KMS-11 (cell line): Measurements from ENCODE around the gene CCNQ.

ENCODE experiments used
- H2AFZ ChIP-seq: fragments of 200-600 bp; sonication (generic); 2 replicates; pipeline ENCODE4 v1.6.1; 2016; ENCODE audit warnings: antibody characterized with exemption, mixed run types, low read depth
- H3K27ac ChIP-seq: fragments of 200-600 bp; sonication (generic); 2 replicates; pipeline ENCODE4 v1.6.1; 2016; ENCODE audit warnings: mild to moderate bottlenecking, mixed run types
- H3K27me3 ChIP-seq: fragments of 200-600 bp; sonication (generic); 2 replicates; pipeline ENCODE4 v1.6.1; 2017; ENCODE audit warnings: mild to moderate bottlenecking, low read depth, mixed run types, moderate library complexity; ENCODE audit not compliant: insufficient read depth
- H3K36me3 ChIP-seq: fragments of 200-600 bp; sonication (generic); 2 replicates; pipeline ENCODE4 v1.6.1; 2017; ENCODE audit warnings: mild to moderate bottlenecking, mixed run types; ENCODE audit not compliant: insufficient read depth
- H3K4me1 ChIP-seq: fragments of 200-600 bp; sonication (generic); 2 replicates; pipeline ENCODE4 v1.6.1; 2016; ENCODE audit warnings: mild to moderate bottlenecking, low read depth, mixed run types; ENCODE audit not compliant: poor library complexity, severe bottlenecking
- H3K4me2 ChIP-seq: fragments of 200-600 bp; sonication (generic); 2 replicates; pipeline ENCODE4 v1.7.0; 2016; ENCODE audit warnings: mild to moderate bottlenecking, mixed run types
- H3K4me3 ChIP-seq: fragments of 200-600 bp; sonication (generic); IDR thresholded peaks from 2 replicates; pipeline ENCODE4 v1.6.1; 2017; ENCODE audit warnings: low read depth, low read length, mixed read lengths; ENCODE audit not compliant: insufficient read depth
- H3K79me2 ChIP-seq: fragments of 200-600 bp; sonication (generic); 2 replicates; pipeline ENCODE4 v1.6.1; 2016; ENCODE audit warnings: low read depth, mixed run types; ENCODE audit not compliant: insufficient read depth
- H3K9ac ChIP-seq: fragments of 200-600 bp; sonication (generic); 2 replicates; pipeline ENCODE4 v1.6.1; 2016; ENCODE audit warnings: mild to moderate bottlenecking, mixed run types
- H4K20me1 ChIP-seq: fragments of 200-600 bp; sonication (generic); 2 replicates; pipeline ENCODE4 v1.6.1; 2016; ENCODE audit warnings: mild to moderate bottlenecking, mixed run types; ENCODE audit not compliant: insufficient read depth
- TF ChIP-seq, protein P1 (sequence below): fragments of 200-600 bp; sonication (generic); conservative IDR thresholded peaks from 2 replicates; pipeline ENCODE4 v1.6.1; 2017; ENCODE audit warnings: low read depth, mild to moderate bottlenecking, antibody characterized with exemption, low read length, moderate library complexity, mixed read lengths

The CCNQ gene

DNA sequence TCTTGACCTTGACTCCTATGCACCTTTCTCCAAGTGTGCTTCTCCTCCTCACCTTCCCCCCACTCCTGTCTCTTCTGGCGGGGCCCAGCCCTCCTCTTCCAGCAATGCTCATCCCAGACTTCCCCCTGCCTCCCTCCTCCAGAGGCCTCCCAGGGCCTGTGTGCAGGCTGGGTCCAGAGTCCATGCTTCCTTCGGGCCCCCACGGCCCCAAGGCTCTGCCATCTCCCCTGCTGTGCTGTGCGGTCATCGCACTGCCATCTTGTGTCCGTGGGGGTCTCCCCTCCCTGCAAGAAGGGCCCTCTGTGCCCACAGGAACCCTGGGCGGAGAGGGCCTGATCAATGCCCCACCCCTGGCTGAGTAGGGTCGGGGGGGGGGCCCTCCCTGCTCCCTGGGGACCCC is 54.2 kb downstream of the CCNQ start:
- no peaks in the 10 kb centered on the region for H3K4me1 ChIP-seq
- H3K27me3 ChIP-seq: peaks cover 36% of the 10 kb centered on the region
- no peaks in the 10 kb centered on the region for H3K79me2 ChIP-seq
- H3K4me2 ChIP-seq: no peak overlapping the region
- H3K36me3 ChIP-seq: no peaks in the 10 kb centered on the region
- no peak overlapping the region for H3K4me3 ChIP-seq
- H2AFZ ChIP-seq: no peak overlapping the region
- TF ChIP-seq, protein P1, sequence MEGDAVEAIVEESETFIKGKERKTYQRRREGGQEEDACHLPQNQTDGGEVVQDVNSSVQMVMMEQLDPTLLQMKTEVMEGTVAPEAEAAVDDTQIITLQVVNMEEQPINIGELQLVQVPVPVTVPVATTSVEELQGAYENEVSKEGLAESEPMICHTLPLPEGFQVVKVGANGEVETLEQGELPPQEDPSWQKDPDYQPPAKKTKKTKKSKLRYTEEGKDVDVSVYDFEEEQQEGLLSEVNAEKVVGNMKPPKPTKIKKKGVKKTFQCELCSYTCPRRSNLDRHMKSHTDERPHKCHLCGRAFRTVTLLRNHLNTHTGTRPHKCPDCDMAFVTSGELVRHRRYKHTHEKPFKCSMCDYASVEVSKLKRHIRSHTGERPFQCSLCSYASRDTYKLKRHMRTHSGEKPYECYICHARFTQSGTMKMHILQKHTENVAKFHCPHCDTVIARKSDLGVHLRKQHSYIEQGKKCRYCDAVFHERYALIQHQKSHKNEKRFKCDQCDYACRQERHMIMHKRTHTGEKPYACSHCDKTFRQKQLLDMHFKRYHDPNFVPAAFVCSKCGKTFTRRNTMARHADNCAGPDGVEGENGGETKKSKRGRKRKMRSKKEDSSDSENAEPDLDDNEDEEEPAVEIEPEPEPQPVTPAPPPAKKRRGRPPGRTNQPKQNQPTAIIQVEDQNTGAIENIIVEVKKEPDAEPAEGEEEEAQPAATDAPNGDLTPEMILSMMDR: no peak
- no peak overlapping the region for H3K9ac ChIP-seq
- H4K20me1 ChIP-seq: no peaks in the 10 kb centered on the region
- H3K27ac ChIP-seq: no peak overlapping the region

DNA sequence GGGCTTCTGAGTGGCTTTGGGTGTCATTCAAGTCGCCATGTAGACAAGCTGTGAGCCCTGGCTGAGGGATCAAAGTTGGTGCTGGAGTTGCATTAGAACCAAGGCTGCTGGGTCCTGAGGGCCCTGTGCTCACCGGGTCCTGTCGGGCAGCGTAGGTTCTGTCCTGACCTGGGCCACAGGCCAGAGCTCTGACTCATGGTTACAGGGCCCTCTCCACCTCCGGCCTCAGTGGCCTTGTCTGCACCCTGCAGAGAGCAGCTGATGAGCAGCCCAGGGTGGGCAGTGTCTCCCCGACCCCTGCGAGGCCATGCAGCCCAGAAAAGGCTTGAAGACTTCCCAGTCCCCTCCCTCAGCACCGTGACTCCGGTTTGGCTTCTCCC is 59.0 kb downstream of the CCNQ start:
- H3K27ac ChIP-seq: no peak overlapping the region
- H3K9ac ChIP-seq: no peak overlapping the region
- no peak overlapping the region for H3K4me3 ChIP-seq
- no peaks in the 10 kb centered on the region for H3K79me2 ChIP-seq
- H3K4me2 ChIP-seq: no peak overlapping the region
- no peaks in the 10 kb centered on the region for H3K4me1 ChIP-seq
- H3K27me3 ChIP-seq: peaks cover 48% of the 10 kb centered on the region
- no peaks in the 10 kb centered on the region for H4K20me1 ChIP-seq
- no peaks in the 10 kb centered on the region for H3K36me3 ChIP-seq
- no peak overlapping the region for H2AFZ ChIP-seq
- TF ChIP-seq, protein P1: no peak

DNA sequence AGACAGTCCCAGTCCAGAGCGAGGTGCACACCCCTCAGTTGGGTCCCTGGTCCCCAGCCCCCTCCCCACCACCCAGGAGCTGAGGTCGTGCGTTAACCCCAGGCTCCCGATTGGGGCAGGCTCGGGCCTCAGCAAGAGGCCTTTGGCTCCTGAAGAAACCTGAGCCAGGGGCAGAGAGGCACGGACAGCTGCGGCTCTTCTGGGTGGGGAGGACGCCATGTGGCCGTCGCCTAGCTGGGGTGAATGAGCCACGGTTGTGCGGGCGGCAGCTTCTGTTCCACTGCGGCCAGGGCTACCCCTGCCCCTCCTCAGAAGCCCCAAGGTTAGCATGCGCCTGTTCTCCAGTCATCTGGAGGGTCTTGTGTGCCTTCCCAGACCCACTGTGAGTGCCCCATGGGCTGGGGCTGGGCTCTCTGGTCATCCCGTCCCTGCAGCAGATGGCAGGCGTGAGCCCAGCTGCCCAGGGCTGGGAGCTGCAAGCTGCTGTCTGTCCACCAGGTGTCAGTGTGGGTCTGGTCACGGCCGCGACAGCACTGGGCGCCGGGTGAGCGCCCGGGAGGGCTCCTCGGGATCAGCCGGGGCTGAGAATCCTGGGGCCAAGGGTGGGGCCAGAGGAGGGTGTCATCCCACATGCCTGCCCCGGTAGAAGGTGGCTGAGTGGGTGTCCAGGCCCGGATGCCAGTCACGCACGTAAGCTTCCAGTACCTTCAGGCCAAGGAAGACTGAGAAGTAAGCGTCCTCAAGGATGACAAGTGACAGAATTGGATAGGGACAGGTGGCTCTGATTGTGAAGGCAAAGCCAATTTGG is 59.6 kb downstream of the CCNQ start:
- H3K4me1 ChIP-seq: no peaks in the 10 kb centered on the region
- H3K27ac ChIP-seq: no peak overlapping the region
- TF ChIP-seq, protein P1: peak; percentile 73
- H3K9ac ChIP-seq: no peak overlapping the region
- H4K20me1 ChIP-seq: no peaks in the 10 kb centered on the region
- H3K4me3 ChIP-seq: no peak overlapping the region
- H3K79me2 ChIP-seq: no peaks in the 10 kb centered on the region
- no peak overlapping the region for H3K4me2 ChIP-seq
- no peaks in the 10 kb centered on the region for H3K36me3 ChIP-seq
- H3K27me3 ChIP-seq: peaks cover 52% of the 10 kb centered on the region
- no peak overlapping the region for H2AFZ ChIP-seq

DNA sequence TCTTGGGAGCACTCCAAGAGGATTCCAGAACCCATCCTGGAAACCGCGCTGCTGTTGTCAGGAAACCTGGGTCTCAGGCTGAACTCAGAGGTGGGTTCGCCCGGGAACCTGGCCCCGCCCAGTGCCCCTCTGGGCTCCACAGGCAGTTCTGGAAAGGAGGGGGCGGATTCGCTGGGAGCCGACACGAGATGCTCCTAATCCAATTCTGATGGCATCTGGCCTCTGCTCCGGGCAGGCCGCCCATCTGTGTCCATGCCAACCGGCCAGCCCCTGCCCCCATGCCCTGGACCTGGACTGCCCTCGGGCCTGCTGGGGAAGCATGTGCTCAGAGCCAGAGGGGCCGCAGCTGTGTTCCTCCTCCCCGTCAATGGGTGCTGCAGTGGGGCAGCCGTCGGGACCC is 60.5 kb downstream of the CCNQ start:
- no peaks in the 10 kb centered on the region for H3K36me3 ChIP-seq
- no peak overlapping the region for H3K9ac ChIP-seq
- TF ChIP-seq, protein P1: no peak
- H4K20me1 ChIP-seq: no peaks in the 10 kb centered on the region
- H3K27ac ChIP-seq: no peak overlapping the region
- H3K4me1 ChIP-seq: no peaks in the 10 kb centered on the region
- H3K4me3 ChIP-seq: no peak overlapping the region
- no peaks in the 10 kb centered on the region for H3K79me2 ChIP-seq
- H3K27me3 ChIP-seq: peaks cover 54% of the 10 kb centered on the region
- H3K4me2 ChIP-seq: no peak overlapping the region
- no peak overlapping the region for H2AFZ ChIP-seq
